HepG2 (cell line): Measurements from ENCODE around the gene TF.

ENCODE experiments used
- CTCF ChIP-seq: sonication (generic); formaldehyde crosslinking; IDR thresholded peaks from 2 replicates; pipeline ENCODE4 v1.5.0; 2020; ENCODE audit warnings: mild to moderate bottlenecking, missing genetic modification reagents, moderate library complexity
- EP300 ChIP-seq, 3 experiments: sonication (generic) in 1 of 3; formaldehyde crosslinking in 1 of 3; IDR thresholded peaks; 2 replicates each; pipeline versions ENCODE4 v1.5.1 to v1.6.1; 2011 to 2020; ENCODE audit warnings: low read depth in 2 of 3, low read length in 2 of 3, borderline replicate concordance in 1 of 3, improper control_type of control experiment in 1 of 3, mild to moderate bottlenecking in 1 of 3, missing genetic modification reagents in 1 of 3, moderate library complexity in 1 of 3
- EZH2 ChIP-seq: conservative IDR thresholded peaks from 2 replicates; pipeline ENCODE4 v1.6.1; 2012; ENCODE audit warnings: mild to moderate bottlenecking, low read depth, low read length, moderate library complexity
- MLX ChIP-seq: IDR thresholded peaks from 2 replicates; pipeline ENCODE4 v1.6.1; 2016
- POLR2AphosphoS5 ChIP-seq: IDR thresholded peaks from 2 replicates; pipeline ENCODE4 v1.6.1; 2012; ENCODE audit warnings: low read depth, low read length
- PRDM15 ChIP-seq: sonication (generic); formaldehyde crosslinking; IDR thresholded peaks from 2 replicates; pipeline ENCODE4 v1.4.0; 2020; ENCODE audit warnings: missing genetic modification reagents
- TGIF2 ChIP-seq: IDR thresholded peaks from 2 replicates; pipeline ENCODE4 v1.6.1; 2016; ENCODE audit warnings: control low read depth, missing compliant biosample characterization
- THAP7 ChIP-seq: sonication (generic); formaldehyde crosslinking; IDR thresholded peaks from 2 replicates; pipeline ENCODE4 v1.8.1; 2023; ENCODE audit warnings: mild to moderate bottlenecking, missing genetic modification reagents
- U2AF2 ChIP-seq: fragments of 200-400 bp; formaldehyde crosslinking; IDR thresholded peaks from 2 replicates; pipeline ENCODE4 v1.6.1; 2017; ENCODE audit warnings: low read depth, mild to moderate bottlenecking, low read length
- USF2 ChIP-seq, 2 experiments: sonication (generic) in 1 of 2; formaldehyde crosslinking in 1 of 2; IDR thresholded peaks; 2 replicates each; pipeline versions ENCODE4 v1.5.1 to v1.6.1; 2011 to 2020; ENCODE audit warnings: borderline replicate concordance in 1 of 2, low read depth in 1 of 2, low read length in 1 of 2, mild to moderate bottlenecking in 1 of 2, missing genetic modification reagents in 1 of 2, moderate library complexity in 1 of 2
- YY1 ChIP-seq: IDR thresholded peaks from 2 replicates; pipeline ENCODE4 v1.6.1; 2011; ENCODE audit warnings: low read length, low read depth, moderate library complexity, mild to moderate bottlenecking; ENCODE audit not compliant: insufficient read depth, insufficient replicate concordance
- ZNF235 ChIP-seq: sonication (generic); formaldehyde crosslinking; IDR thresholded peaks from 2 replicates; pipeline ENCODE4 v1.8.1; 2023; ENCODE audit warnings: mild to moderate bottlenecking, missing genetic modification reagents, borderline replicate concordance
- ZNF317 ChIP-seq: sonication (generic); formaldehyde crosslinking; IDR thresholded peaks from 2 replicates; pipeline ENCODE4 v1.5.0; 2020; ENCODE audit warnings: mild to moderate bottlenecking, missing genetic modification reagents
- ZNF530 ChIP-seq: sonication (generic); formaldehyde crosslinking; IDR thresholded peaks from 2 replicates; pipeline ENCODE4 v1.5.0; 2020; ENCODE audit warnings: low read depth, mild to moderate bottlenecking, missing genetic modification reagents

- TF ChIP-seq CTCF (CRISPR knock-in tag) (no peak), PRDM15 (no peak), ZNF317 (no peak), ZNF530 (no peak), POLR2AphosphoS5 (no peak), YY1 (no peak), EZH2 (no peak), TGIF2 (no peak), MLX (CRISPR knock-in tag) (no peak), EP300 (IDR thresholded peaks at IDR 0.05; ENCODE audit: low read depth in 2 of 2, low read length in 2 of 2) (no peak), EP300 (CRISPR knock-in tag; IDR thresholded peaks at IDR 0.05; ENCODE audit: borderline replicate concordance) (no peak), ZNF235 (CRISPR knock-in tag) (no peak), USF2 (IDR thresholded peaks at IDR 0.05; ENCODE audit: low read depth, low read length) (no peak), USF2 (CRISPR knock-in tag; IDR thresholded peaks at IDR 0.05; ENCODE audit: borderline replicate concordance) (no peak), THAP7 (no peak), U2AF2 (no peak)
Observed at GRCh38 chr3:133762539-133762938, 16.3 kb downstream of the TF start.
